NCI-H524 treated with DMSO at 0.1 percent for 48 hours (cell line): ENCODE measurements around the gene SLFN12.
"Not testable (repeated sequence)": the region's sequence is repeated elsewhere in the genome, so short reads cannot be mapped to it uniquely, and the experiment has no call there.

Experiments
- DNase-seq: peaks from one replicate; lab custom pipeline; 2025; lab: John Stamatoyannopoulos, UW

The SLFN12 gene

GRCh38 chr17:35432176-35433074 is at the start of gene SLFN12:
TSS of gene SLFN12 (minus strand) at chr17:35432500. CDS start at chr17:35423028, 9,472 bp downstream.
- no peak for DNase-seq

- DNase-seq = no peak
Observed at GRCh38 chr17:35479271-35479670, 47.0 kb upstream of the SLFN12 start.

GRCh38 chr17:35477248-35477647 is 44.9 kb upstream of the SLFN12 start:
- DNase-seq = no peak

GRCh38 chr17:35476283-35476820 is 44.1 kb upstream of the SLFN12 start:
- DNase-seq = no peak

- DNase-seq = no peak
Observed at GRCh38 chr17:35468475-35468874, 36.2 kb upstream of the SLFN12 start.

DNA sequence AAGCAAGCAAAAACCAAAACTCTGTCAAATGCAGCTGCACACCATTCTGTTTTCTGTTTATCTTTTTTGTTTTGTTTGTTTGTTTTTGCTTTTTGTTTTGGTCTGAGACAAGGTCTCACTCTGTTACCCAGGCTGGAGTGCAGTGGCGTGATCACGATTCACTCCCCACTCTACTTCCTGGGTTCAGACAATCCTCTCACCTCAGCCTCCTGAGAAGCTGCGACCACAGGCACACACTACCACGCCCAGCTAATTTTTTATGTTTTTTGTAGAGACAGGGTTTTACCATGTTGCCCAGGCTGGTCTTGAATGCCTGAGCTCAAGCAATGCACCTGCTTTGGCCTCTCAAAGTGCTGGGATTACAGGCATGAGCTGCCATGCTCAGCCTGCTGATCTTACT is 35.5 kb upstream of the SLFN12 start:
- DNase-seq = no peak

DNA sequence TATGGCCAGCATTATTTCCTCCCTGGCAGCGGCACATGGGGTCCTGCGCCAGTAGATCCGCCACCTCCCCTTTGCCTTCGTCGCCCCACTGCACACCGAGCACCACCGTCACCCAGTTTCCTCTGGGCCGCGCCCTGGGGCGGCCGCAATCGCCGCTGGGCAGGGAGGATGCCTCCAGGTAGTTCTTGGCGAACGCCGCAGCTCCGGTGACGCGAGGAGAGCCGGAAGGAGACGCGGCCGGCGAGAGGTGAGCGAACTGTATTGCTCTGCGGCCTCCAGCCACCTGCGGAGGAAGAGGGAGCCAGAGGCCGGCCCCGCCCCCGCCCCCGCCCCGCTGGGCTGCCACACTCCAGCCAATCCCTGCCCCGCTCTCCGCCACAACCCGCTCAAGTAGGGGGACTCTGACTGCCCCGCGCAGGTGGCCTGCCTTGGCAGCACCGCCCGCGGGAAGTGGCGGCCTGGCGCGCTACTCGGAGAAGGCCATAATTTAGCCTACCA is 28.1 kb upstream of the SLFN12 start:
- DNase-seq = peak; percentile 0

DNA sequence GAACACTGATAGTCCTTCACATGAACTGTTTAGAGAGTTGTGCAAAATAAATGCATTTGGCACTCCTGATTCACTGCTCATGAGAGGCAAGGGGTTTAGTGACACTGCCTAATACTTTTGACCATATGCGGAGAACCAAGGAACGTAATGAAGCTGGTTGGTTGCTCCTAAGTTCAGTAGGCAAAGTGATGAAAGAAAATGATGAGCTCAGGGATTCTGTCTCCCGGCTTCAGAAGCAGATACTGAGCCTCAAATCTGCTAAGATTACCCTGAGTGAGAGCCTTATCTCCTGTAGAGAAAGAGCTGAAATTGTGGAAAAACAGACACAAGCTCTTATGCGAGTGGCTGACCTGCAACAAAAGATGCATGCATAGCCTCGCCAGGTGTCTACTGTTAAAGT is 21.7 kb upstream of the SLFN12 start:
- DNase-seq = not testable (repeated sequence)

- no peak for DNase-seq
Observed at GRCh38 chr17:35453171-35453570, 20.9 kb upstream of the SLFN12 start.

DNA sequence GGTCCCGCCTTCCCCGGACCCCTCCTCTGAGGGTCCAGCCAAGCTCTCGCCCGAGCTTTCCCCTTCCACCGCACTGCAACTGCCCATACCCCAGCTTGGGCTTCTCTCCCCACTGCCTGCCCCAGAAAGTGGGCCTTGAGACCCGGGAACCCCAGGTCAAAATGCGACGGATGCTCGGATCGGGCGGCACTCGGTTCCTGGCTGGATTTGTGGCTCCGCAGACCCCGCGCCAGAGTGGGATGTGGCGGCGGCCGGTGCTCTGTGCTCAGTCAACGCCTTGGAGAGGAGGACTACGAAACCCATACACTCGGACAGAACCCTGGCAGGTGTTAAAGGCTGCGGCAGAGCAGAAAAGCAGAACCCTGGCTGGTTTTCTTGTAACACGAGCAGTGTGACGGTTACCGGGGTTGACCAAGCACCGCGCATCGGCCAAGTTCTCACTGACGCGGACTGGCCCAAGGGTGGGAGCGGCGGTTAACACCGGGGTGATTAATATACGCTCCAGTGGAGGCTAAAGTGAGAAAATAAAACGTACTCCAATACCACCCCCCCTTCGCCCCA is 17.2 kb upstream of the SLFN12 start:
- DNase-seq = no peak

DNA sequence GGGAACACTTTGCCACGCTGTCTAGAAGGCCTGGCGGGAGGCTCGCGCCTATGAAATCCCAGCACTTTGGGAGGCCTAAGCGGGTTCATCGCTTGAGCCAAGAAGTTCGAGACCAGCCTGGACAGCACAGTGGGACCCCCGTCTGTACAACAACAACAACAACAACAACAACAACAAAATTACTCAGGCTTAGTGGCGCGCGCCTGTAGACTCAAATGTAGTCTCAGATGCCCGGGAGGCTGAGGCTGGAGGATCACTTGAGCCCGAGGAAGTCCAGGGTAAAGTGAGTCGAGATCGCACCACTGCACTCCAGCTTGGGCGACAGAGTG is 16.6 kb upstream of the SLFN12 start:
- DNase-seq = no peak

GRCh38 chr17:35448214-35448898 is 16.1 kb upstream of the SLFN12 start, which contains the start of gene SLFN13:
TSS of gene SLFN13 (minus strand) at chr17:35448766. CDS start at chr17:35445680, 3,086 bp downstream.
- no peak for DNase-seq

GRCh38 chr17:35447499-35447898 is 15.2 kb upstream of the SLFN12 start:
- no peak for DNase-seq

DNA sequence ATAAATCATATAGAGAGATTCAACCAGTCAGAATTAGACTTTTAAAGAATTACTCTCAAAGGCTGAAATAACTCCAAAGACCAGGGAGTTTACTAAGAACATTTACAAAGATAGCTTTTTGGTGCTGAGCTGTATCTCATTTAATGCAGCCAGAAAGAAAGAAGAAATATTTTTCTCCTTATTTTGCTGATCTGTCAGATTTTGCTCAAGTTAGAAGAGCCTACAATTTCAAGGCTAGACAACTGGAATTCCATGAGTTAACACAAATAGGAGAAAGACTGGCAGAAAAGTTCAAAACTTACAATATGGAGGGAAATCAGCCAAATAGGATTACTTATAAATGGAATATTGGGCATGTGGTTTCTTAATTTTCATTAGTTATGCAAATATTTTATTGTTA is 6.1 kb upstream of the SLFN12 start:
- DNase-seq = no peak

GRCh38 chr17:35433075-35433894 is 985 bp upstream of the SLFN12 start:
- DNase-seq = no peak

GRCh38 chr17:35429702-35430101 is 2.6 kb downstream of the SLFN12 start:
- no peak for DNase-seq

DNA sequence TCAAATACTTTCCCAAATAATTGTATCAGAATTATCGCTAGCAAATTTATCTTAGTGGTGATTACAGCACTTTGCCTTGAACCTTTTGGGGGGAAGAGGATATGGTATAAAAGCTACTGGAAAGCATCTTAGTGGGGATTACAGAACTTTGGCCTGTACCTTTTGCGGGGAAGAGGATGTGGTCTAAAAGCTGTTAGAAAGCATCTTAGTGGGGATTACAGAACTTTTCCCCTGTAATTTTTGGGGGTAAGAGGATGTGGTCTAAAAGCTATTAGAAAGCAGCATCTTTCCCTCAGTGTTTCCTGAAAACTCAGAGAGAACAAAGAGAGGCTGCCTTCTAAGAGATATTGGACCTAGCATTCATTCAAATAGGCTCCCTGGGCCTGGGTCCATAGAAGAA is 4.1 kb downstream of the SLFN12 start:
- no peak for DNase-seq

DNA sequence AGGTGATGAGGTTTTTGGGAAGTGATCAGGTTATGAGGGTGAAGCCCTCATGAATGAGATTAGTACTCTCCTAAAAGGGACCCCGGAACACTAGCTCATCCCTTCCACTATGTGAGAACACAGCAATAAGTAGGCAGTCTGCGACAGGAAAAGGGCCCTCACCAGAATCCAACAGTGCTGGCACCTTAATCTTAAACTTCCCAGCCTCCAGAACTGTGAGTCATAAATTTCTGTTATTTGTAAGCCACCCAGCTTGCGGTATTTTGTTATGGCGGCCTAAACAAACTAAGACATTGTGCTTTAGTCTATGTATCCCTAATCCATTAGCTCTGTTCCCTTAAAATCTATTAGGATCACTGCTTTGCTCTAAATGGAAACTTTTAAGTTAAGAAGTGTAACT is 8.5 kb downstream of the SLFN12 start:
- DNase-seq = no peak

GRCh38 chr17:35421069-35421468 is 11.2 kb downstream of the SLFN12 start:
- not testable (repeated sequence) for DNase-seq

GRCh38 chr17:35416659-35417058 is 15.6 kb downstream of the SLFN12 start:
- DNase-seq = no peak

- DNase-seq = not testable (repeated sequence)
Observed at GRCh38 chr17:35414707-35415106, 17.6 kb downstream of the SLFN12 start.

DNA sequence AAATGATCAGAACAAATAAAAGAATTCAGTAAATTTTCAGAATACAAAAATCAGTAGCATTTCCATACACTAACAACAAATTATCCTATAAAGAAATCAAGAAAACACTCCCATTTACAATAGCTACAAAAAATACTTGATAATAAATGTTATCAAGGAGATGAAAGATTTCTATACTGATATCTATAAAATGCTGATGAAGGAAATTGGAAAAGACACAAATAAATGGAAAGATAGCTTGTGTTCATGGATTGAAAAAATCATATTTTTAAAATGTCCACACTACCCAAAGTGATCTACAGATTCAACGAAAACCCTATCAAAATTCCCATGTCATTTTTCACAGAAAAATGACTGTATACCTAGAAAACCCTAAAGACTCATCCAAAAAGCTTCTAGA is 18.1 kb downstream of the SLFN12 start:
- DNase-seq = no peak
